ENCODE measurements around the gene PDE3A. TPM values are rescaled to one million over a fixed set of nuclear protein-coding genes. Genes with fewer than 3 reads are reported as not detected.

Gene PDE3A
- total RNA-seq, 5 donors from 2014 or later (not counting 1 experiment from before 2014, with no cell fraction given): 0.03 to 0.10 (median 0.09) TPM; not detected in 2

DNA sequence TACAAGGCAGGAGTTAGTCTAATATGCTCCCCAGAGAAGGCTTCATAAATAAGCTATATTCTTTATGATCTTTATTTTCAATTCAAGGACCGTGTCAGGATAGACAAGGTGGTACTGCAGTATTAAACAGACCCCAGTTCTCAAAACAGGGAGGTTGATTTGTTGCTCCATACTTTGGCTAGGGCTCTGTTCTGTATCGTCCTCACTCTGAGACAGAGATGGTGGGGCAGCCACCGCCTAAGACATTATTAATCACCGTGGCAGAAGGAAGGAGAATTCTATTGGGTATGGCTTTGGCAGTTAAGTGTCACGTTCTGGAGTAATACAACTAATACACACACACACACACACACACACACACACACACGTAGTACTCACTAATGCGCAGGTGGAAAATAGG is 209.8 kb downstream of the PDE3A start:
- no peaks in the 10 kb centered on the region for H3K9me3 ChIP-seq
- Mint-ChIP-seq H3K27me3 (no peaks in the 10 kb centered on the region), H3K9me3 (peaks cover 0 to 3% (median 0%) of the 10 kb centered on the region in 3 donors), H3K36me3 (no peaks in the 10 kb centered on the region), H3K4me1 (no peaks in the 10 kb centered on the region), H3K4me3 (no peak overlapping the region), H3K27ac (no peak overlapping the region)
- ChIA-PET CTCF (interaction anchor here in 1 of 2 donors (0.5 kb wide), 1 partner anchor 405 kb away, joined by 4 read pairs; no protein-coding TSS in a partner anchor), POLR2A (no interaction called here)
- ATAC-seq (replicated peaks in 1 of 4) (no peak), DNase-seq (no peak)
- H3K36me3 ChIP-seq (ENCODE audit: control insufficient read depth in 2 of 2, extremely low read depth in 1 of 2, insufficient read depth in 1 of 2, low read length in 1 of 2): no peaks in the 10 kb centered on the region
- WGBS (ENCODE audit: insufficient coverage): 80% methylated on average over 1 of the region's 7 CpGs
- no peaks in the 10 kb centered on the region for H3K4me1 ChIP-seq (ENCODE audit: control insufficient read depth in 1 of 2, extremely low read depth in 1 of 2, insufficient read depth in 2 of 2, low read length in 2 of 2)
- no peak overlapping the region for H3K4me3 ChIP-seq (ENCODE audit: control insufficient read depth in 1 of 2, extremely low read depth in 1 of 2, low read length in 1 of 2)
- no peak overlapping the region for H3K27ac ChIP-seq (ENCODE audit: low read length)
- H3K27me3 ChIP-seq (replicated peaks in 1 of 2; ENCODE audit: control insufficient read depth in 2 of 2, extremely low read depth in 1 of 2, insufficient read depth in 2 of 2, low read length in 1 of 2): no peaks in the 10 kb centered on the region

DNA sequence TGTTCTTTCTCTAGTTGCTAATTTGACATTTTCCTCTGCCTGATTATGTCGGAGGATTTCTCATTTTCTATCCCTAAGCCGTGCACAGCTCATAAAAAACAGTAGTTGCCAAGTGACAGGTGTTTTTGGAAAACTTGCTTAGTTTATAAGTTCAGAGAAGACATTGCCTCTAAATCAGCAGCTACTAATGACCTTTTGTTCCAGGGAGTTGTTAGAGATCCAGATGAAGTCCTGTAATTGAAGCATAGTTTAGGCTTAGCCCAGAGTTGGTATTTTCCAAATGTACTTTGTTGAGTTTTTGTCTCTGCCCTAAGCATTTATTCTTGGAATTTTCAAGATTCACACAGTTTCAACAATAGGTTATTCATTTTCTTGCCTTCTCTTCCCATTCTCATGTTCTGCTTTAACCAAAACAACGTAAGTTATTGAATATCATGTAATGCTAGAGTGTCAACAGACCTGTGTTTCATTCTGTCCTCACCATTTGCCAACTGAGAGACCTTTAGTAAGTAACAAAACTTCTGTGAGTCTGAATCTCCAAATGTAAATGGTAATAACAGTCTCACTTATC is 216.8 kb downstream of the PDE3A start:
- H3K9me3 Mint-ChIP-seq: no peaks in the 10 kb centered on the region
- CTCF ChIA-PET: no interaction called here
- Histone ChIP-seq H3K4me1 (ENCODE audit: control insufficient read depth in 1 of 2, extremely low read depth in 1 of 2, insufficient read depth in 2 of 2, low read length in 2 of 2) (no peaks in the 10 kb centered on the region), H3K4me3 (ENCODE audit: control insufficient read depth in 1 of 2, extremely low read depth in 1 of 2, low read length in 1 of 2) (no peak overlapping the region), H3K27ac (ENCODE audit: low read length) (no peak overlapping the region), H3K27me3 (replicated peaks in 1 of 2; ENCODE audit: control insufficient read depth in 2 of 2, extremely low read depth in 1 of 2, insufficient read depth in 2 of 2, low read length in 1 of 2) (no peaks in the 10 kb centered on the region), H3K36me3 (ENCODE audit: control insufficient read depth in 2 of 2, extremely low read depth in 1 of 2, insufficient read depth in 1 of 2, low read length in 1 of 2) (no peaks in the 10 kb centered on the region), H3K9me3 (no peaks in the 10 kb centered on the region)
- no peaks in the 10 kb centered on the region for H3K36me3 Mint-ChIP-seq
- no peaks in the 10 kb centered on the region for H3K4me1 Mint-ChIP-seq
- DNase-seq: no peak
- POLR2A ChIA-PET: interaction anchor here in 1 of 2 donors (0.6 kb wide), 1 partner anchor 57 kb away, joined by 3 read pairs; no protein-coding TSS in a partner anchor
- 60% methylated on average over 1 of the region's 3 CpGs for WGBS (ENCODE audit: insufficient coverage)
- ATAC-seq (replicated peaks in 1 of 4): no peak
- no peaks in the 10 kb centered on the region for H3K27me3 Mint-ChIP-seq
- H3K4me3 Mint-ChIP-seq: no peak overlapping the region
- H3K27ac Mint-ChIP-seq: no peak overlapping the region

DNA sequence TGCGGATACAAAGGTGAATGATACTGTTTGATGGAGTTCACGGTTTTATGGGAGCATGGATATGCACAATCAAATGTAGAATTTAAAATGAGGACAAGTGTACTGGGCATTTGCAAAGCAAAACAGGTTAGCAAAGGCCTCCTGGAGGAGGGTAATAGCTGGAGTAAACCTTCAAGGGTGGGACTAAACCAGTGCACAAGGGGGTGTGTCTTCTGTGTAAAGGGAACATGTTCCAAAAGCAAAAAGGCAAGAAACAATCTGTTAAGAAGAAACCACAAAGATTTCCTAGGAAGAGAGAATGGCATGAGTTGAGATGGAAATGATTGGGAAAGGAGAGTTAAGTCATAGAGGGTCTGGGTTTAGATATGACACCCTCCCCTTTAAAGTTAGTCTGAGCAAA is 217.6 kb downstream of the PDE3A start:
- ATAC-seq (replicated peaks in 1 of 4) (no peak), DNase-seq (no peak)
- Histone ChIP-seq H3K27ac (ENCODE audit: low read length) (no peak overlapping the region), H3K27me3 (replicated peaks in 1 of 2; ENCODE audit: control insufficient read depth in 2 of 2, extremely low read depth in 1 of 2, insufficient read depth in 2 of 2, low read length in 1 of 2) (no peaks in the 10 kb centered on the region), H3K4me1 (ENCODE audit: control insufficient read depth in 1 of 2, extremely low read depth in 1 of 2, insufficient read depth in 2 of 2, low read length in 2 of 2) (no peaks in the 10 kb centered on the region), H3K9me3 (no peaks in the 10 kb centered on the region), H3K4me3 (ENCODE audit: control insufficient read depth in 1 of 2, extremely low read depth in 1 of 2, low read length in 1 of 2) (no peak overlapping the region), H3K36me3 (ENCODE audit: control insufficient read depth in 2 of 2, extremely low read depth in 1 of 2, insufficient read depth in 1 of 2, low read length in 1 of 2) (no peaks in the 10 kb centered on the region)
- WGBS (ENCODE audit: insufficient coverage): no CpG with 5 or more reads among the region's 2 CpGs
- Mint-ChIP-seq H3K4me1 (no peaks in the 10 kb centered on the region), H3K9me3 (no peaks in the 10 kb centered on the region), H3K27ac (no peak overlapping the region), H3K36me3 (no peaks in the 10 kb centered on the region), H3K27me3 (no peaks in the 10 kb centered on the region), H3K4me3 (no peak overlapping the region)
- ChIA-PET POLR2A (no interaction called here), CTCF (no interaction called here)

DNA sequence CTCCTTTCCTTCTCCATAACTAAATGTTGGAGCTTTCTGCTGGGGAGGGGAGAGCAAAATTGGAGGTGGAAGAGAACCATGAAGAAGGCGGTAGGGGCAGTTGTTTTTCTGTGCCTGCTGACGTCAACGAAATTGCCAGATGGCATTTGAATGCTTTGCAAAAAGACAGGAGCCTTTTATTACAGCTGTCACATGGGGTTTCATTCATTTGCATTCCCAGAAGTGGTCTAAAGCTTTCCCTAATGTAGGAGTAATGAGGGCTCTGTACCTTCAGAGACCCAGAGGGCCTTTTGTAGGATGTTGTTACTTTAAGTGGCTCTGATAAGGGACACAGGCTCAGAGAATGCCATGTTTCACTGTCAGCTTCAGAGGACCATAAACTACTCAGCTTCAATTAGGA is 219.7 kb downstream of the PDE3A start:
- H3K27me3 Mint-ChIP-seq: no peaks in the 10 kb centered on the region
- no peaks in the 10 kb centered on the region for H3K36me3 Mint-ChIP-seq
- H3K27ac Mint-ChIP-seq: no peak overlapping the region
- Histone ChIP-seq H3K27ac (ENCODE audit: low read length) (no peak overlapping the region), H3K9me3 (no peaks in the 10 kb centered on the region), H3K4me1 (ENCODE audit: control insufficient read depth in 1 of 2, extremely low read depth in 1 of 2, insufficient read depth in 2 of 2, low read length in 2 of 2) (no peaks in the 10 kb centered on the region), H3K27me3 (replicated peaks in 1 of 2; ENCODE audit: control insufficient read depth in 2 of 2, extremely low read depth in 1 of 2, insufficient read depth in 2 of 2, low read length in 1 of 2) (no peaks in the 10 kb centered on the region), H3K4me3 (ENCODE audit: control insufficient read depth in 1 of 2, extremely low read depth in 1 of 2, low read length in 1 of 2) (no peak overlapping the region), H3K36me3 (ENCODE audit: control insufficient read depth in 2 of 2, extremely low read depth in 1 of 2, insufficient read depth in 1 of 2, low read length in 1 of 2) (no peaks in the 10 kb centered on the region)
- DNase-seq: no peak
- POLR2A ChIA-PET: no interaction called here
- H3K4me1 Mint-ChIP-seq: no peaks in the 10 kb centered on the region
- no peak for ATAC-seq (replicated peaks in 1 of 4)
- WGBS (ENCODE audit: insufficient coverage): 95% methylated on average over 3 of the region's 3 CpGs
- no peaks in the 10 kb centered on the region for H3K9me3 Mint-ChIP-seq
- H3K4me3 Mint-ChIP-seq: no peak overlapping the region
- CTCF ChIA-PET: no interaction called here

DNA sequence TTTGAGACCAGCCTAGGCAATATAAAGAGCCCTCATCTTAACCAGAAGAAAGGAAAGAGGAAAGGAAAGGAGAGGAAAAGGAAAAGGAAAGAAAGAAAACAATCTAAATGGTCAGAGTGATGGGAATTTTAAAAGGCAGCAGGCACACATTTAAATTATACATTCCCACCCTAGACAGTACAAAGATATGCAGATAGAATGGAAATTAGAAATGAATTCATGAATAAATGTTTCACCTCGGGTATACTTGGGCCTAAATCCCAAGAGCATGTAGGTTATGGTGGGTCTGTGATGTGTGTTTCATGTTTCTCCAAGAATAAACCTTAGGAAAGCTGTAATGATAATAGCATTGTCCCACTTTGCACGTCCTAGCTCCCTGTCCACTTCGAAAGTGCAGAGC is 222.2 kb downstream of the PDE3A start:
- Histone ChIP-seq H3K27ac (ENCODE audit: low read length) (no peak overlapping the region), H3K36me3 (ENCODE audit: control insufficient read depth in 2 of 2, extremely low read depth in 1 of 2, insufficient read depth in 1 of 2, low read length in 1 of 2) (no peaks in the 10 kb centered on the region), H3K4me3 (ENCODE audit: control insufficient read depth in 1 of 2, extremely low read depth in 1 of 2, low read length in 1 of 2) (no peak overlapping the region), H3K4me1 (ENCODE audit: control insufficient read depth in 1 of 2, extremely low read depth in 1 of 2, insufficient read depth in 2 of 2, low read length in 2 of 2) (no peaks in the 10 kb centered on the region), H3K9me3 (no peaks in the 10 kb centered on the region), H3K27me3 (replicated peaks in 1 of 2; ENCODE audit: control insufficient read depth in 2 of 2, extremely low read depth in 1 of 2, insufficient read depth in 2 of 2, low read length in 1 of 2) (no peaks in the 10 kb centered on the region)
- Mint-ChIP-seq H3K4me3 (no peak overlapping the region), H3K4me1 (no peaks in the 10 kb centered on the region), H3K27ac (no peak overlapping the region), H3K9me3 (no peaks in the 10 kb centered on the region), H3K36me3 (no peaks in the 10 kb centered on the region), H3K27me3 (no peaks in the 10 kb centered on the region)
- DNase-seq (no peak), ATAC-seq (replicated peaks in 1 of 4) (no peak)
- 20% methylated on average over 1 of the region's 3 CpGs for WGBS (ENCODE audit: insufficient coverage)
- ChIA-PET POLR2A (no interaction called here), CTCF (no interaction called here)

DNA sequence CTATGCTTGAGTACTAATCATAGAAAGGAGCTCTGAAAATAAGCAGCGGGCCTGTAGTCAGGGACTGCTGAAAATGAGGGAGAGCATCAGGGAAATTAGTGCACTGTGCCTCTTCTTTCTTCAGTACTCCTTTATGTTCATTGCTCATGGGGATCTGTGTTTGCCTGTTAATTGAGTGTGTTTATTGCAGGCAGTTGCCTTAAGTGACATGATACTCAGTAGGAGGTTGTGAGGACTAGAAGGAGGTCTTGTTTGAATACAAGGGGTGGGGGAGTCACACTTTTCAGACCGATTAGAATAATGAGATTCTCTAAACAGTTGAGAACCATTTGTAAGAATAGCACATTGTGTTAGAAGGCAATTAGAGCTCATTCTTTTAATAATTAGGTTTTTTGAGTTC is 224.2 kb downstream of the PDE3A start:
- POLR2A ChIA-PET: no interaction called here
- Mint-ChIP-seq H3K4me3 (no peak overlapping the region), H3K9me3 (no peaks in the 10 kb centered on the region), H3K27ac (no peak overlapping the region), H3K36me3 (no peaks in the 10 kb centered on the region), H3K4me1 (no peaks in the 10 kb centered on the region), H3K27me3 (no peaks in the 10 kb centered on the region)
- 60% methylated on average over 1 of the region's 2 CpGs for WGBS (ENCODE audit: insufficient coverage)
- no peak overlapping the region for H3K27ac ChIP-seq (ENCODE audit: low read length)
- no peaks in the 10 kb centered on the region for H3K27me3 ChIP-seq (replicated peaks in 1 of 2; ENCODE audit: control insufficient read depth in 2 of 2, extremely low read depth in 1 of 2, insufficient read depth in 2 of 2, low read length in 1 of 2)
- DNase-seq (no peak), ATAC-seq (replicated peaks in 1 of 4) (no peak)
- CTCF ChIA-PET: no interaction called here
- no peaks in the 10 kb centered on the region for H3K4me1 ChIP-seq (ENCODE audit: control insufficient read depth in 1 of 2, extremely low read depth in 1 of 2, insufficient read depth in 2 of 2, low read length in 2 of 2)
- H3K36me3 ChIP-seq (ENCODE audit: control insufficient read depth in 2 of 2, extremely low read depth in 1 of 2, insufficient read depth in 1 of 2, low read length in 1 of 2): no peaks in the 10 kb centered on the region
- H3K4me3 ChIP-seq (ENCODE audit: control insufficient read depth in 1 of 2, extremely low read depth in 1 of 2, low read length in 1 of 2): no peak overlapping the region
- no peaks in the 10 kb centered on the region for H3K9me3 ChIP-seq

DNA sequence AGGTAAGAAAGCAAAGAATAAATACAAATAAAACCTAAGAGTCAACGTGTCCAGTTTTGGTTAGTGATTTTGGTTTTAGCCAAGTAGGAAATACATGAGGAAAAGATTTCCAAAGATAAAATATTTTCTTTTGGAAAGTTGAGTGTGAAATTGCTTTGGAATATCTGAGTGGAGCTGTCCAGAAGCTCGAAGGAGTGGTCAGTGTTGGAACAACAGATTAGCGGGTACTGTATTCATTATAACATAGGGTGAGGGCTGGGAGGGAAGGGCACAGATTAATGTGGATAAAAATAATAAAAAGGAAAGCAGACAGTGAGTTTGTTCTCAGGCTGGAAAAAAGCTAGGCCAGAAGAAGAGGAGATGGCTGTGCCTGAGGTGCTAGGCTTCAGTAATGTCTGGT is 225.3 kb downstream of the PDE3A start:
- ChIA-PET POLR2A (interaction anchor here (0.6 kb wide), 3 partner anchors 34 to 754 kb away, joined by 3 read pairs; no protein-coding TSS in a partner anchor), CTCF (no interaction called here)
- Mint-ChIP-seq H3K27ac (no peak overlapping the region), H3K9me3 (no peaks in the 10 kb centered on the region), H3K4me1 (no peaks in the 10 kb centered on the region), H3K36me3 (no peaks in the 10 kb centered on the region), H3K27me3 (no peaks in the 10 kb centered on the region), H3K4me3 (no peak overlapping the region)
- WGBS (ENCODE audit: insufficient coverage): 80% methylated on average over 2 of the region's 3 CpGs
- DNase-seq: no peak
- Histone ChIP-seq H3K27me3 (replicated peaks in 1 of 2; ENCODE audit: control insufficient read depth in 2 of 2, extremely low read depth in 1 of 2, insufficient read depth in 2 of 2, low read length in 1 of 2) (no peaks in the 10 kb centered on the region), H3K36me3 (ENCODE audit: control insufficient read depth in 2 of 2, extremely low read depth in 1 of 2, insufficient read depth in 1 of 2, low read length in 1 of 2) (no peaks in the 10 kb centered on the region), H3K27ac (ENCODE audit: low read length) (no peak overlapping the region), H3K9me3 (no peaks in the 10 kb centered on the region), H3K4me1 (ENCODE audit: control insufficient read depth in 1 of 2, extremely low read depth in 1 of 2, insufficient read depth in 2 of 2, low read length in 2 of 2) (no peaks in the 10 kb centered on the region), H3K4me3 (ENCODE audit: control insufficient read depth in 1 of 2, extremely low read depth in 1 of 2, low read length in 1 of 2) (no peak overlapping the region)
- no peak for ATAC-seq (replicated peaks in 1 of 4)
